ENCODE measurements around the gene NKAIN2.
"Not testable (repeated sequence)": the region's sequence is repeated elsewhere in the genome, so short reads cannot be mapped to it uniquely, and the experiment has no call there.

Gene NKAIN2

GRCh38 chr6:124131779-124132178 is 328.1 kb downstream of the NKAIN2 start:
- Histone ChIP-seq H3K36me3 (ENCODE audit: insufficient read depth, low read length) (no peaks in the 10 kb centered on the region), H2AFZ (ENCODE audit: low read length, unreplicated experiment) (no peak overlapping the region), H3K79me2 (ENCODE audit: control insufficient read depth, insufficient read depth, low read length, unreplicated experiment) (no peaks in the 10 kb centered on the region), H3K4me3 (ENCODE audit: low read depth, low read length) (no peak overlapping the region), H3K4me1 (ENCODE audit: control insufficient read depth, insufficient read depth, low read length, unreplicated experiment) (peaks cover 4% of the 10 kb centered on the region), H3K27ac (ENCODE audit: low read depth, low read length) (no peak overlapping the region), H3K27me3 (ENCODE audit: insufficient read depth, low read length) (no peaks in the 10 kb centered on the region)

DNA sequence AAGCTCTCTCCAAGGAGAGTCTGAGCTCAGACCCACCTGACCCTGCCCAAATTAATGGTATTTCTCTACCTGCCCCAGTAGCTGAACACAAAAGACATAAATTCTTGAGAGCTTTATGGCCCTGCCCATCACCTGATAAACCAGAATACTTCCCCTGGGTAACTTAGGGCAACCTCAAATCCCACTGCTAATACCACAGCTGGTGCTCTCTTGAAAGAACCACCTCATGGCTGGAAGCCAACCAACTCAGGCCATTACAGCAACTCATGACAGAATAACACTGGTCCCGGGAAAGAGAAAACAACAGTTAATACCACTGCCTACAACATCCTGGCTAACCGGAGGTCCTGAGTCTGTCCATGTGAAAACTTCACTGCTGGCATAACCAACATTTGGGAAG is 328.6 kb downstream of the NKAIN2 start:
- no peaks in the 10 kb centered on the region for H3K79me2 ChIP-seq (ENCODE audit: control insufficient read depth, insufficient read depth, low read length, unreplicated experiment)
- H3K4me3 ChIP-seq (ENCODE audit: low read depth, low read length) = no peak overlapping the region
- H3K36me3 ChIP-seq (ENCODE audit: insufficient read depth, low read length) = no peaks in the 10 kb centered on the region
- peaks cover 4% of the 10 kb centered on the region for H3K4me1 ChIP-seq (ENCODE audit: control insufficient read depth, insufficient read depth, low read length, unreplicated experiment)
- no peak overlapping the region for H3K27ac ChIP-seq (ENCODE audit: low read depth, low read length)
- no peak overlapping the region for H2AFZ ChIP-seq (ENCODE audit: low read length, unreplicated experiment)
- no peaks in the 10 kb centered on the region for H3K27me3 ChIP-seq (ENCODE audit: insufficient read depth, low read length)

GRCh38 chr6:124142852-124143251 is 339.2 kb downstream of the NKAIN2 start:
- H3K27ac ChIP-seq (ENCODE audit: low read depth, low read length) = no peak overlapping the region
- no peak overlapping the region for H2AFZ ChIP-seq (ENCODE audit: low read length, unreplicated experiment)
- no peaks in the 10 kb centered on the region for H3K79me2 ChIP-seq (ENCODE audit: control insufficient read depth, insufficient read depth, low read length, unreplicated experiment)
- H3K27me3 ChIP-seq (ENCODE audit: insufficient read depth, low read length) = no peaks in the 10 kb centered on the region
- no peaks in the 10 kb centered on the region for H3K36me3 ChIP-seq (ENCODE audit: insufficient read depth, low read length)
- no peak overlapping the region for H3K4me3 ChIP-seq (ENCODE audit: low read depth, low read length)
- H3K4me1 ChIP-seq (ENCODE audit: control insufficient read depth, insufficient read depth, low read length, unreplicated experiment) = no peaks in the 10 kb centered on the region

- Histone ChIP-seq H3K4me1 (ENCODE audit: control insufficient read depth, insufficient read depth, low read length, unreplicated experiment) (no peaks in the 10 kb centered on the region), H3K27me3 (ENCODE audit: insufficient read depth, low read length) (no peaks in the 10 kb centered on the region), H3K79me2 (ENCODE audit: control insufficient read depth, insufficient read depth, low read length, unreplicated experiment) (no peaks in the 10 kb centered on the region), H3K27ac (ENCODE audit: low read depth, low read length) (no peak overlapping the region), H3K4me3 (ENCODE audit: low read depth, low read length) (no peak overlapping the region), H2AFZ (ENCODE audit: low read length, unreplicated experiment) (no peak overlapping the region), H3K36me3 (ENCODE audit: insufficient read depth, low read length) (no peaks in the 10 kb centered on the region)
Observed at GRCh38 chr6:124143435-124143834, 339.8 kb downstream of the NKAIN2 start.

- Histone ChIP-seq H3K27ac (ENCODE audit: low read depth, low read length) (no peak overlapping the region), H2AFZ (ENCODE audit: low read length, unreplicated experiment) (no peak overlapping the region), H3K4me1 (ENCODE audit: control insufficient read depth, insufficient read depth, low read length, unreplicated experiment) (no peaks in the 10 kb centered on the region), H3K79me2 (ENCODE audit: control insufficient read depth, insufficient read depth, low read length, unreplicated experiment) (no peaks in the 10 kb centered on the region), H3K27me3 (ENCODE audit: insufficient read depth, low read length) (no peaks in the 10 kb centered on the region), H3K4me3 (ENCODE audit: low read depth, low read length) (no peak overlapping the region), H3K36me3 (ENCODE audit: insufficient read depth, low read length) (no peaks in the 10 kb centered on the region)
Observed at GRCh38 chr6:124147621-124148020, 344.0 kb downstream of the NKAIN2 start.

GRCh38 chr6:124148236-124148957 is 344.7 kb downstream of the NKAIN2 start:
- Histone ChIP-seq H3K27ac (ENCODE audit: low read depth, low read length) (no peak overlapping the region), H3K36me3 (ENCODE audit: insufficient read depth, low read length) (no peaks in the 10 kb centered on the region), H3K79me2 (ENCODE audit: control insufficient read depth, insufficient read depth, low read length, unreplicated experiment) (no peaks in the 10 kb centered on the region), H3K27me3 (ENCODE audit: insufficient read depth, low read length) (no peaks in the 10 kb centered on the region), H3K4me3 (ENCODE audit: low read depth, low read length) (no peak overlapping the region), H3K4me1 (ENCODE audit: control insufficient read depth, insufficient read depth, low read length, unreplicated experiment) (no peaks in the 10 kb centered on the region), H2AFZ (ENCODE audit: low read length, unreplicated experiment) (no peak overlapping the region)

DNA sequence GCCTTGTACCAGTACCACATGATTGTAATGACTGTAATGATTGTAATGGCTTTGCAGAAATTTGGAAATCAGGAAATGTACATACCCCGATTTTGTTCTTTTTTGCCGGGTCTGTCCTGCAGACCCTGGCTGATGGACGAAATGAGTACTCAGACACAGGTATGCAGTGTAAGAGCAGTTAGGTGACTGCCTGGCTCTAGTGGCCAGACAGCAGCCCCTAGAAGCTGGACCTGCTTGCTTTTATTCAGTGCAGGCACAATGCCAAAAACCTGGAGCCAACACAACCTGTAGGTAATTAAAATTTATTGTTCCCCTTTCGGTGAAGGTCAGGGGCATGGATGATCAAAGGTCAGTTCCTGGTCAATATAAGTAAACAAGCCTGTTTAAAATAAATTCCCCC is 346.0 kb downstream of the NKAIN2 start:
- H3K36me3 ChIP-seq (ENCODE audit: insufficient read depth, low read length) = no peaks in the 10 kb centered on the region

DNA sequence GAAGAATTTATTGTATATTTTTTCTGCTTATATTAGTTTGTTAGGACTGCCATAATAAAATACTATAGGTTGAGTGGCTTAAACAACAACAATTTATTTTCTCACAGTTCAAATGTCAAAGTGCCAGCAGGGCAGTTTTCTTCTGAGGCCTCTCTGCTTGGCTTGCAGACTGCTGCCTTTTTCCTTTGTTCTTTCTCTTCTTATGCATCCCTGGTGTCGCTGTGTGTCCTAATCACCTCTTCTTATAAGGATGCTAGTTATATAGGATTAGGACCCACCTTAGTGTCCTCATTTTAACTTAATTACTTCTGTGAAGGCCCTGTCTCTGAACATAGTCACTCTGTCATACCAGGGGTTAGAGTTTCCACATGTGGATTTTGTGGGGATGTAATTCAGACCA is 354.4 kb downstream of the NKAIN2 start:
- Histone ChIP-seq H3K4me3 (ENCODE audit: low read depth, low read length) (no peak overlapping the region), H3K36me3 (ENCODE audit: insufficient read depth, low read length) (no peaks in the 10 kb centered on the region), H3K79me2 (ENCODE audit: control insufficient read depth, insufficient read depth, low read length, unreplicated experiment) (no peaks in the 10 kb centered on the region), H3K27me3 (ENCODE audit: insufficient read depth, low read length) (no peaks in the 10 kb centered on the region), H2AFZ (ENCODE audit: low read length, unreplicated experiment) (no peak overlapping the region), H3K4me1 (ENCODE audit: control insufficient read depth, insufficient read depth, low read length, unreplicated experiment) (no peaks in the 10 kb centered on the region), H3K27ac (ENCODE audit: low read depth, low read length) (no peak overlapping the region)

More for the DNA sequence above, 346.0 kb downstream of the NKAIN2 start:
- Histone ChIP-seq H3K4me3 (ENCODE audit: low read depth, low read length) (no peak overlapping the region), H3K79me2 (ENCODE audit: control insufficient read depth, insufficient read depth, low read length, unreplicated experiment) (no peaks in the 10 kb centered on the region), H3K27me3 (ENCODE audit: insufficient read depth, low read length) (no peaks in the 10 kb centered on the region), H3K27ac (ENCODE audit: low read depth, low read length) (no peak overlapping the region), H2AFZ (ENCODE audit: low read length, unreplicated experiment) (no peak overlapping the region), H3K4me1 (ENCODE audit: control insufficient read depth, insufficient read depth, low read length, unreplicated experiment) (no peaks in the 10 kb centered on the region)

GRCh38 chr6:124163676-124164075 is 360.0 kb downstream of the NKAIN2 start:
- Histone ChIP-seq H3K79me2 (ENCODE audit: control insufficient read depth, insufficient read depth, low read length, unreplicated experiment) (no peaks in the 10 kb centered on the region), H3K36me3 (ENCODE audit: insufficient read depth, low read length) (no peaks in the 10 kb centered on the region), H2AFZ (ENCODE audit: low read length, unreplicated experiment) (no peak overlapping the region), H3K4me1 (ENCODE audit: control insufficient read depth, insufficient read depth, low read length, unreplicated experiment) (no peaks in the 10 kb centered on the region), H3K4me3 (ENCODE audit: low read depth, low read length) (no peak overlapping the region), H3K27me3 (ENCODE audit: insufficient read depth, low read length) (no peaks in the 10 kb centered on the region), H3K27ac (ENCODE audit: low read depth, low read length) (no peak overlapping the region)

DNA sequence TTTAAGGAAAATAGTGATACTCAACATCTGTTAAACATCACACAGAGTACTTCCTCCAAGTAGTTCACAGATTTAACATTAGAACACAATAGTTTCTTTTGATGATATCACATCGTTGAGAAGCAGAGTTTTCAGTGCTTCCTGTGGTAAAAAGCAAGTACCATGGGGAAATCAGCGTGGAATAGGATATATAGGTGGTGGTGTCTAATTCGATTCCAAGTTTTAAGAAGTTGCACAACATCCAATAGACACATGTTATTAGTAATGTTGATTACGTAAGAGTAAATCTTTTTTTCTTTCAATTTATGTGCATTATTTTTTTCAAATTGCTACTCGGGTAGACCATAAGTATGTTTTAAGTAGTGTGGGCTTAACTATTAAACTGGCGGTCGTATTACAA is 360.7 kb downstream of the NKAIN2 start:
- no peaks in the 10 kb centered on the region for H3K36me3 ChIP-seq (ENCODE audit: insufficient read depth, low read length)
- H2AFZ ChIP-seq (ENCODE audit: low read length, unreplicated experiment) = no peak overlapping the region
- H3K27me3 ChIP-seq (ENCODE audit: insufficient read depth, low read length) = no peaks in the 10 kb centered on the region
- H3K27ac ChIP-seq (ENCODE audit: low read depth, low read length) = no peak overlapping the region
- H3K4me3 ChIP-seq (ENCODE audit: low read depth, low read length) = no peak overlapping the region
- no peaks in the 10 kb centered on the region for H3K79me2 ChIP-seq (ENCODE audit: control insufficient read depth, insufficient read depth, low read length, unreplicated experiment)
- no peaks in the 10 kb centered on the region for H3K4me1 ChIP-seq (ENCODE audit: control insufficient read depth, insufficient read depth, low read length, unreplicated experiment)

- H2AFZ ChIP-seq (ENCODE audit: low read length, unreplicated experiment); H3K27me3 ChIP-seq (ENCODE audit: insufficient read depth, low read length); H3K79me2 ChIP-seq (ENCODE audit: control insufficient read depth, insufficient read depth, low read length, unreplicated experiment); H3K4me1 ChIP-seq (ENCODE audit: control insufficient read depth, insufficient read depth, low read length, unreplicated experiment); H3K4me3 ChIP-seq (ENCODE audit: low read depth, low read length); H3K36me3 ChIP-seq (ENCODE audit: insufficient read depth, low read length); H3K27ac ChIP-seq (ENCODE audit: low read depth, low read length): not testable (repeated sequence)
Observed at GRCh38 chr6:124167249-124167648, 363.6 kb downstream of the NKAIN2 start.

Measured in ACC112 (cell line).